KOPT-K1 (cell line): ENCODE measurements around the gene SLC35E2B.
"Not testable (repeated sequence)": the region's sequence is repeated elsewhere in the genome, so short reads cannot be mapped to it uniquely, and the experiment has no call there.

Experiments used
- H3K27ac ChIP-seq: fragments of 200-600 bp; sonication (generic); 2 replicates; pipeline ENCODE4 v1.5.1; 2016; ENCODE audit warnings: antibody characterized with exemption, mild to moderate bottlenecking, low read depth, low read length; ENCODE audit not compliant: poor library complexity, severe bottlenecking
- H3K36me3 ChIP-seq: fragments of 200-600 bp; sonication (generic); 2 replicates; pipeline ENCODE4 v1.5.1; 2017; ENCODE audit warnings: antibody characterized with exemption, mild to moderate bottlenecking, low read length, moderate library complexity; ENCODE audit not compliant: insufficient read depth
- H3K9me3 ChIP-seq: fragments of 200-600 bp; sonication (generic); 2 replicates; pipeline ENCODE4 v1.5.1; 2017; ENCODE audit warnings: antibody characterized with exemption, low read length, mild to moderate bottlenecking; ENCODE audit not compliant: insufficient read depth, poor library complexity, severe bottlenecking

The SLC35E2B gene

DNA sequence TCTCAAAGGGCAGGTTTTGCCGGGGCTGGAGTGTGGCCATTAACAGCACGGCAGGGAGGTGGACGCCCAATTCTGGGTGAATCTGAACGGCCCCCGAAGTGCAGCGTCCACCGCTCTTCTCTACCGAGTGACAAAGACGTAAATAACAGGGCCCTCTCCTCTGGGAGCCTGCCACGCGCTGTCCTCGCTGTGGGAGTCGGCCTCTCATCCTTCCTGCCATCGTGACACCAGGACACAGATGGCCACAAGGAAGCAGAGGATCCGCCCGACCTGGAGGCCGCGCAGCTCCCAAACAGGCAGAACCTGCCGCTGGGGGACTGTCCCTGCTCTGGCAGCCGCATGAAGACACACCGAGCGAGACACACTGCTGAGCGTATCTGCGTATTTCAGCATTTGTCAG lies 21.7 kb downstream of the SLC35E2B start:
- Histone ChIP-seq H3K27ac (no peak overlapping the region), H3K36me3 (peaks cover 56% of the 10 kb centered on the region), H3K9me3 (no peaks in the 10 kb centered on the region)

DNA sequence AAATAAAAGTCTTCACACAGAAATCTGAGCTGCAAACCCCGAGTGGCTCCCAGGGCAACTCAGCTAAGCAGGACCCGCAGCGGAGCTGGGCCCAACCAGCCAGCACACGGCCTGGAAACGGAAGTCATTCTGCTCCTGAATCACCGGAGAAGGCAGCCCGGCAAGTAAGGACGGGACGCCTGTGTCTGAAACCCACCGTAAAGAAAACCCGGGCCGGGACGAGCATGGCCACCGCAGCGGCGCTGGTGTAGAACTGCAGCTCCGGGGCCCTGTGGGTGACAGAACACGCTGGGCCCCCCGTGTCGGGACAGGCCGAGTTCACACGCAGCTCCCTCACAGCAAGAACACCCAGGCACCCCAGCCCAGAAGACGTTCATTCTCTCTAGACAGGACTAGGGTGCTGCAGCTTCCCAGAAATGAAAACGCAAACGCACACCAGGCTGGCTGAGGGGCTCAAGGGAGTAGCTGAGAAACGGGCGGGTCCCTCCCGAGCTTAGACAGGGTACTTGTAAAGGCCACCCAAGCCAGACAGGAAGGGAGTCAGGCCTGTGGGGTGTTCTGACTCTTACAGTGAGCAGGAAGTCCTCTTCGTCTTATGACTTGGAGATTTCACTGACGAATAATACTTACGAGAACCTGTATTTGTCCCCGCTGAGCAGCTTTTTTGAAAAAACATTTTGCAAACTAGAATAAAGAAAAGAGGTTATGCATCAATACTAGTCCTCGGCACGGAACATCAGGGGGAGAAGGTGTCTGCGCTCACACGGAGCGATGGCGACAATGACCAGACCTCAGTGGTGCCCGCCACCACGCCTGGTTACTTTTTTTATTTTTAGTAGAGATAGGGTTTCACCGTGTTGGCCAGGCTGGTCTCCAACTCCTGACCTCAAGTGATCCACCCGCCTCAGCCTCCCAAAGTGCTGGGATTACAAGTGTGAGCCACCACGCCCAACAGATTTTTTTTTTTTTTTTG lies 22.8 kb downstream of the SLC35E2B start:
- Histone ChIP-seq H3K9me3 (no peaks in the 10 kb centered on the region), H3K36me3 (peaks cover 68% of the 10 kb centered on the region), H3K27ac (no peak overlapping the region)

- Histone ChIP-seq H3K9me3 (no peaks in the 10 kb centered on the region), H3K36me3 (peaks cover 59% of the 10 kb centered on the region), H3K27ac (no peak overlapping the region)
Observed at GRCh38 chr1:1666526-1666925, 26.1 kb downstream of the SLC35E2B start.

GRCh38 chr1:1665815-1666251 lies 26.8 kb downstream of the SLC35E2B start:
- H3K9me3 ChIP-seq: no peaks in the 10 kb centered on the region
- no peak overlapping the region for H3K27ac ChIP-seq
- peaks cover 52% of the 10 kb centered on the region for H3K36me3 ChIP-seq

GRCh38 chr1:1664941-1665814 lies 27.4 kb downstream of the SLC35E2B start:
- Histone ChIP-seq H3K27ac (no peak overlapping the region), H3K9me3 (no peaks in the 10 kb centered on the region), H3K36me3 (peaks cover 46% of the 10 kb centered on the region)

GRCh38 chr1:1664318-1664717 lies 28.3 kb downstream of the SLC35E2B start:
- H3K36me3 ChIP-seq: peaks cover 38% of the 10 kb centered on the region
- H3K9me3 ChIP-seq, H3K27ac ChIP-seq: not testable (repeated sequence)

DNA sequence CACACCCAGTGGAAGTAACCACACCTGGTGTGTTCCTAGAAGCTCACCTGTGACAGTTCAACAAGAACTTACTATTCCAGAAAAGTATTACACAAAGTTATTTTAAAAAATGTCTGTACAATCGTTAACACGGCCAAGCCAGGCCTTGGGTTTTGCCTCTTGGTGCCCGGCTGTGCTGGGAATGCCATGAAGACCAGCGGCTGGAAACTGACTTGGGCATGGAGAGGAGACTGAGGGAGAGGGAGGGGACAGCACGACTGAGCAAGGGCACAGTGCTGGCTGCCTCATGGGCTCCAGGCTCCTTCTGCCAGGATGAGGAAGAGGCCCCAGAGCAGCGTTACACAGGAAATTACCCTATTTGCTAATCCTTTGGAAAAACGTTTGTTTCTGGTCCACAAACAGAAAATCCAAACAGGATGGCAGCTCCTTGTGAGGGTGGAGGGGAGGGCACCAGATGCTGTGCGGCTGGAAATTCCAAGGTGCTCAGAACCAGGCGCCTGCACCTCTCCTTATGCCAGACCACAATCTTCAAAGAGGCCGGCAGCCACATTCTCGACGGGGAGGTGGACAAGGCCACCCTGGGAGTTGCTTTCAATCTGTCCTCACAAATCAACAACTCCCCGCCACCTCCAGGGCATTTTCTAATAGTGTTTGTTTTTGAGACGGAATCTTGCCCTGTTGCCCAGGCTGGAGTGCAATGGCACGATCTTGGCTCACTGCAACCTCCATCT lies 29.6 kb downstream of the SLC35E2B start:
- H3K9me3 ChIP-seq, H3K27ac ChIP-seq: not testable (repeated sequence)
- peaks cover 31% of the 10 kb centered on the region for H3K36me3 ChIP-seq

- H3K36me3 ChIP-seq: peaks cover 31% of the 10 kb centered on the region
- not testable (repeated sequence) for H3K27ac ChIP-seq, H3K9me3 ChIP-seq
Observed at GRCh38 chr1:1662392-1662791, 30.2 kb downstream of the SLC35E2B start.

DNA sequence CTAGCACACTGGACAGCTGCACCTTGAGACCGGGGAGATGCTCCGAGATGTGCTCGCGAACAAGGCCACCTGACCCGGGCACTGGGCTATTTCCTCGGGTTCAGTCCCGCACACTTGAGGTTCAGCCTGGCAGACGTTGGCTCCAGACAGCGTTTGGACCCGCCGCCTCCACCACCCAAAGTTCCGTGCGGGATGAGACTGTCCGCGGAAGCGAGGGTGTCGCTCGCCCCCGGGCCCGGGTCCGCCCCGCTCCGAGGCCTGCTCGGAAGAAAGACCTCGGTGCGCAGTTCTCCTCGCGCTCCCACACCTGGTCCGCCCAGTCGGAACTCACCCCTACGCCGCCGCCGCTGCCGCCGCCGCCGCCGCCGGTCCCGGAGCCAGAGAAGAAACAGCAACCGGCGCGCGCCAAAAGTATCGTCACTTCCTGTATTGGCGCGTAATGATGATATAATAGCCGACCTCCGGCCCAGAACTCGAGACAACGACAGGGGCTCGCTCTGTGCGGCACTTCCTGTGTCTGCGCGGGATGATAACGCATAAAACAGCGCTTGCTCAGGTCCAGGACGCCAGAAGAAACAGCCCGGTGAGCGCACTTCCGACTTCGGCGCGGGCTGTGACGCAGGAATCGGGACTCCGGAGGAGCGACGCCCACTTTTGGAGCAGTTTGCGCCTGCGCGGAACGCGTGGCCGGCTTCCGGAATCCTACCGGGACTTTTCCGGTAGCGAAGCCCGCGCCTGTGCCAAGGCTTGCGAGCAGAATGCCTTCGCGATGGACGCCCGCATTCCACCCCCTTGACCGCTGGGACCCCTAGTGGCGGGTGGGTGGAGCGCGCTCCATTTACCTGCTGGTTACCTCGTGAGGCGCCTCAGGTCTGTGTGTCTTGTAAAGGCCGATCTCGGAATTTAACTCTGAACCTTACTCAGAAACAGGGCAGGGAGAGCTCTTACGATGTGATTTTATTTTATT lies 33.7 kb downstream of the SLC35E2B start, which contains the start of gene CDK11B:
Gene CDK11B, minus strand, starts transcription at position 422 of the 967 bp plus-strand sequence. CDS start 1,519 bp downstream, outside the sequence.
- Histone ChIP-seq H3K36me3 (peaks cover 42% of the 10 kb centered on the region), H3K27ac (peak within 1 kb of the TSS; percentile 65)
- H3K9me3 ChIP-seq: not testable (repeated sequence)

GRCh38 chr1:1648265-1648664 lies 44.3 kb downstream of the SLC35E2B start:
- H3K9me3 ChIP-seq, H3K27ac ChIP-seq: not testable (repeated sequence)
- H3K36me3 ChIP-seq: peaks cover 67% of the 10 kb centered on the region

DNA sequence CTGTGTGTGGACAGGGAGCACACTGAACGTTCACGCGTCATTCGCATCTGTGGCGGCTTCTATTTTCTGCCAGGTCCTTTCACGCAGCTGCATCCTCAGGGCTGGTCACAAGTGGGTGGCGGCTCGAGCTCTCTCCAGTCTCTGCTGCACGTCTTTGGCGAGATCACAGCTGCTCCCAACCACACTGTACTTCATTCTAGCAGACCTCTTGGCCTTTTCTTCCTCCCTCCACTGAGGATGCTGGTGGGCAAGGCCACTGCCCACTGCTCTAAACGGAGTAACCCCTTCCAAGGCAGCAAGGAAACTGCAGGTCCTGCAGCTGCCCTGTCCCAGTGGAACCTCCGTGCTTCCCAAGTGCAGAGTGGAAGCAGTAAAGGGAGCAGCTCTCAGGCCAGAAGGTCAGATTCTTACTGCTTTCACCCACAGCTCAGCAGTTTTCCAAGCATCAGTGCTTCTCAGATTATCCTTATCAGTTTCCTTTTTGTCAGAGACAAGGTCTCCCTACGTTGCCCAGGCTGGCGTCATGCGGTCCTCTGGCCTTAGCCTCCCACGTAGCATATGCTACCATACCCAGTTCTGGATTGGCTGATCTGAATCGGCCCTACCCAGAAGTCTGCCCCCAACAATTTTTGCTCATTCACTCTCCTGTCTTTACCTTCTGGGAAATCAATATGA lies 44.9 kb downstream of the SLC35E2B start:
- H3K36me3 ChIP-seq: peaks cover 62% of the 10 kb centered on the region
- H3K9me3 ChIP-seq, H3K27ac ChIP-seq: not testable (repeated sequence)

DNA sequence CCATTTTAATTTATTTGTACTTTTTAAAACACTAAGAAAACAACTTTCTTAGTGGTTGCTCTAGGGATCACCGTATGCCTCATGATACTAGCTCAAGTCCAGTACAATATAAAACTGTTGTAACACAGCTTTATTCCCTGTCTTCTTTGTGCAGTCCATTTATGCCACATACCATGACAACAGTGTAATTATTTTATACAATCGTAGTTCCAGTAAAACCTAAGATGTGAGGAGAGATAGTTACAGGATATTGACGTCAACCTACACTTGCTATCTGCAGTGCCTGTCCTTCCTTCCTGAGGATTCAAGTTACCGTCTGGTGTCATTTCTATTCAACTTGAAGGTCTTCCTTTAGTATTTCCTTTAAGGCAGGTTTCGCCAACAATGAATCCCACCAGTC lies 46.3 kb downstream of the SLC35E2B start:
- not testable (repeated sequence) for H3K27ac ChIP-seq, H3K9me3 ChIP-seq
- H3K36me3 ChIP-seq: peaks cover 48% of the 10 kb centered on the region

DNA sequence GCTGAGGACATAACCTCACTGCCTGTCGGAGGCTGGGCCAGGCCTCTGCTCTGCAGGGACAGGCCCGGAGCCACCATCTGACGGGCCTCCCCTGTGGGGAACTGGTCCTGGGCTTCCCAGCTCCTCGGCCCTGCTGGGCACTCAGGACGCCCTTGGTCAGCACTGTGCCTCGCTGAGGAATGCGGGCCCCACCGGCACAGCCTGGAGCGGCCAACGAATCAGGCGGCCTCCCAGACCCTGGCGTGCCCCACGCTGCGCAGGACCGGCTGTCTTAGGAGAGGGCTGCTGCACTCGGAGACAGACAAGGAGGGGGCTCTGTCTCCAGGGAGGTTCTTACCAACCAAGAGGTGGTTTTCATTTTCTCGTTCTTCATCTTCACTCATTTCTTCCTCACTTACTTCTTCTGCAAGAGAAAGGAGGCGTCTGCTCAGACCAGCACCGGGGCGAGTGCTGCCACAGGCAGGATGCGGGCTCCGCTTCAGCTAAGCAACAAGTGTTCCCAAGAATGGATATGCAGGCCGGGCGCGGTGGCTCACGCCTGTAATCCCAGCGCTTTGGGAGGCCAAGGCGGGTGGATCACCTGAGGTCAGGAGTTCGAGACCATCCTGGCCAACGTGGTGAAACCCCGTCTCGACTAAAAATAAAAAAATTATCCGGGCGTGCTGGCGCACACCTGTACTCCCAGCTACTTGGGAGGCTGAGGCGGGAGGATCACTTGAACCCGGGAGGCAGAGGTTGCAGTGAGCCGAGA lies 51.7 kb downstream of the SLC35E2B start:
- H3K9me3 ChIP-seq, H3K27ac ChIP-seq: not testable (repeated sequence)
- H3K36me3 ChIP-seq: peaks cover 31% of the 10 kb centered on the region; the same call in 1 of the 2 replicates
